Left ventricle myocardium inferior (tissue), 1 donor: ENCODE data around the gene DCPS. TPM values are rescaled to one million over a fixed set of nuclear protein-coding genes. Genes with fewer than 3 reads are reported as not detected.

Experiments used
- DNase-seq: peaks from one replicate; pipeline ENCODE4 v3.0.0-alpha.2; 2020
- H3K27ac ChIP-seq: fragments of 200-600 bp; replicated peaks from 2 replicates; pipeline ENCODE4 v1.8.0; 2021
- H3K27me3 ChIP-seq: fragments of 200-600 bp; 2 replicates; pipeline ENCODE4 v1.8.0; 2021; ENCODE audit warnings: low read depth
- H3K36me3 ChIP-seq: fragments of 200-600 bp; 2 replicates; pipeline ENCODE4 v1.8.0; 2021
- H3K4me1 ChIP-seq: fragments of 200-600 bp; 2 replicates; pipeline ENCODE4 v1.8.0; 2021
- H3K4me3 ChIP-seq: fragments of 200-600 bp; 2 replicates; pipeline ENCODE4 v1.8.0; 2021; ENCODE audit warnings: mild to moderate bottlenecking, moderate library complexity
- H3K9me3 ChIP-seq: fragments of 200-600 bp; replicated peaks from 2 replicates; pipeline ENCODE4 v1.8.0; 2021
- intact Hi-C: fragments of 100-400 bp; cut with micrococcal nuclease; formaldehyde crosslinking; loops from one replicate; pipeline ENCODE4 v1.11.0; 2022
- total RNA-seq: library from RNA; stranded (reverse); fragmentation: NEBNext Ultra II Directional; extraction: Animal tissue kit (Norgen Biotek cat#: 25700); gene quantifications from one replicate; pipeline ENCODE4 v1.2.1, GENCODE V29; 2021
- TF ChIP-seq, protein P1 (sequence below): fragments of 200-600 bp; IDR thresholded peaks from 2 replicates; pipeline ENCODE4 v1.8.0; 2021; ENCODE audit warnings: antibody characterized with exemption, mild to moderate bottlenecking, borderline replicate concordance
- donor health status: DM: no; HTN: yes; CAD: no; lungs with severe emphysema.

The DCPS gene
- total RNA-seq, 1 donor from 2014 or later: 12.1 TPM

- intact Hi-C loops: loop anchor here (5.0 kb wide), 1 partner anchor 39 kb away; the partner anchor contains the start of gene ST3GAL4
- Histone ChIP-seq H3K27ac (peak overlapping the region; percentile 90), H3K9me3 (no peaks in the 10 kb centered on the region), H3K27me3 (no peaks in the 10 kb centered on the region), H3K4me3 (peak overlapping the region; percentile 44), H3K4me1 (peaks cover 37% of the 10 kb centered on the region), H3K36me3 (peaks cover 4% of the 10 kb centered on the region)
- TF ChIP-seq, protein P1, sequence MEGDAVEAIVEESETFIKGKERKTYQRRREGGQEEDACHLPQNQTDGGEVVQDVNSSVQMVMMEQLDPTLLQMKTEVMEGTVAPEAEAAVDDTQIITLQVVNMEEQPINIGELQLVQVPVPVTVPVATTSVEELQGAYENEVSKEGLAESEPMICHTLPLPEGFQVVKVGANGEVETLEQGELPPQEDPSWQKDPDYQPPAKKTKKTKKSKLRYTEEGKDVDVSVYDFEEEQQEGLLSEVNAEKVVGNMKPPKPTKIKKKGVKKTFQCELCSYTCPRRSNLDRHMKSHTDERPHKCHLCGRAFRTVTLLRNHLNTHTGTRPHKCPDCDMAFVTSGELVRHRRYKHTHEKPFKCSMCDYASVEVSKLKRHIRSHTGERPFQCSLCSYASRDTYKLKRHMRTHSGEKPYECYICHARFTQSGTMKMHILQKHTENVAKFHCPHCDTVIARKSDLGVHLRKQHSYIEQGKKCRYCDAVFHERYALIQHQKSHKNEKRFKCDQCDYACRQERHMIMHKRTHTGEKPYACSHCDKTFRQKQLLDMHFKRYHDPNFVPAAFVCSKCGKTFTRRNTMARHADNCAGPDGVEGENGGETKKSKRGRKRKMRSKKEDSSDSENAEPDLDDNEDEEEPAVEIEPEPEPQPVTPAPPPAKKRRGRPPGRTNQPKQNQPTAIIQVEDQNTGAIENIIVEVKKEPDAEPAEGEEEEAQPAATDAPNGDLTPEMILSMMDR: no peak
- peak; percentile 44 for DNase-seq
Observed at GRCh38 chr11:126318574-126319373, 14.9 kb downstream of the DCPS start.

- Histone ChIP-seq H3K27ac (peak overlapping the region; percentile 90), H3K27me3 (no peaks in the 10 kb centered on the region), H3K4me1 (peaks cover 37% of the 10 kb centered on the region), H3K9me3 (no peaks in the 10 kb centered on the region), H3K36me3 (no peaks in the 10 kb centered on the region), H3K4me3 (no peak overlapping the region)
- intact Hi-C loops: loop anchor here (5.0 kb wide), 1 partner anchor 38 kb away; the partner anchor contains the start of gene ST3GAL4
- TF ChIP-seq, protein P1: no peak
- DNase-seq: no peak
Observed at GRCh38 chr11:126319374-126319740, 15.5 kb downstream of the DCPS start.

DNA sequence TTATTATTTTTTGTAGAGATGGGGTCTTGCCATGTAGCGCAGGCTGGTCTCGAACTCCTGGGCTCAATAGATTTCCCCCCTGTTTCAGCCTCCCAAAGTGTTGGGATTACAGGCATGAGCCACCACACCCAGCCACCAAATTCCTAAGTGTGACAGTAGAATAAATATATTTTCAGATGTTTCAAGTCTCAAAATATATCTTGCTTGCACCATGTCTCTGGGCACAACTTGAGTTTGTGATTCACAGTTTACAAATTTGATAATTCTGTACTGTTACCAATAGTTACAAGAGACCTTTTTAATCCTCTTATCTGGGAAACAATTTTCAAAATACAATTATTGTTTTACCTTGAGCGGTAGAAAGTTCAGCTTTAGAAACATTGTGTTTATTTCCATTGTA, 19.1 kb downstream of the DCPS start:
- H3K4me3 ChIP-seq: no peak overlapping the region
- peaks cover 25% of the 10 kb centered on the region for H3K4me1 ChIP-seq
- H3K36me3 ChIP-seq: no peaks in the 10 kb centered on the region
- TF ChIP-seq, protein P1: no peak
- no peaks in the 10 kb centered on the region for H3K27me3 ChIP-seq
- no peak for DNase-seq
- intact Hi-C loops: no loop called here
- H3K9me3 ChIP-seq: no peaks in the 10 kb centered on the region
- no peak overlapping the region for H3K27ac ChIP-seq

GRCh38 chr11:126327281-126328000, 23.6 kb downstream of the DCPS start:
- TF ChIP-seq, protein P1: no peak
- Histone ChIP-seq H3K36me3 (peaks cover 10% of the 10 kb centered on the region), H3K27me3 (no peaks in the 10 kb centered on the region), H3K27ac (no peak overlapping the region), H3K9me3 (no peaks in the 10 kb centered on the region), H3K4me1 (peaks cover 11% of the 10 kb centered on the region), H3K4me3 (no peak overlapping the region)
- DNase-seq: no peak
- intact Hi-C loops: no loop called here

DNA sequence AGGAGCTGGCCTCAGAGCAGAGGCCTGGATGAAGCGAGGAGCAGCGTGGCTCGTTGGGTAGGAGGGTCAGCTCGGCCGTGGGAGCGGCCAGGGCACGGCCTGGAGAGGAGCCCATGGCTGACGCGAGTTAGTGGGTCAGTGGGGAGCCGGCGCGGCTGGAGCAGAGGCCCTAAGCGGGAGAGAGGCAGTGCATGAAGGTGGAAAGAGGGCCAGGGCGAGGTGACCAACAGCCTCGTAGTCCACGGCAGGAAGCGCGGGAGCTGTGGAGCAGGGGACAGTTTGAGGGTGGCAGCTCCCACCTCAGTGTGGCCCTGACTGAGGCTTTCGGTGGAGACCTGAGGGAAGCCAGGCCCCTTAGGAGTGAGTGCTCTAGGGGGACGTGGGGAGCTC, 24.1 kb downstream of the DCPS start:
- Histone ChIP-seq H3K36me3 (peaks cover 10% of the 10 kb centered on the region), H3K4me3 (no peak overlapping the region), H3K9me3 (no peaks in the 10 kb centered on the region), H3K27me3 (no peaks in the 10 kb centered on the region), H3K27ac (no peak overlapping the region), H3K4me1 (peaks cover 15% of the 10 kb centered on the region)
- TF ChIP-seq, protein P1: no peak
- intact Hi-C loops: no loop called here
- DNase-seq: no peak
